ENCODE data around the gene CDH5.
"Not testable (repeated sequence)": the region's sequence is repeated elsewhere in the genome, so short reads cannot be mapped to it uniquely, and the experiment has no call there.

The CDH5 gene

GRCh38 chr16:66440271-66440802 is 73.8 kb downstream of the CDH5 start:
- H3K27me3 Mint-ChIP-seq: peaks cover 61% of the 10 kb centered on the region
- no peak for ATAC-seq
- H3K36me3 Mint-ChIP-seq: no peaks in the 10 kb centered on the region
- H3K4me1 Mint-ChIP-seq: no peaks in the 10 kb centered on the region
- H3K9me3 Mint-ChIP-seq: no peaks in the 10 kb centered on the region
- no peak overlapping the region for H3K4me3 Mint-ChIP-seq
- no peak overlapping the region for H3K27ac Mint-ChIP-seq

DNA sequence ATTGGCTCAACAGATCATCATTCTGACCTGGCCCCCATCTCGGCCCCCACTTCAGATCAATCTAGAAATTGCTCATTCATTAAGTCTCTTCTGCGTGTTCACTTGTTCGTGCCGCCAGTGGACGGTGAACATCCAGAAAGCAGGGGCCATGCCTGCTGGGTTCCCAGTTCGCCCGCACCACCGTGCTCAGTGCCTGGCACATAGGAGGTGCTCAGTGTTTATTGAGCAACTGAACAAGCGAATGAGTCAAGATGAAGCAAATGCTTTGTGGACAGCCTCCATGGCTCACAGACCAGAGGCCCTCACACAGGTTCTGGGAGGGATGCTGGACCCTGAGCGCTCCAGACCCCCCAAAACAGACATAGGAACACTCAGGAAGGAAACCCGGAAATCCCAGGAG is 74.5 kb downstream of the CDH5 start:
- Mint-ChIP-seq H3K27me3 (peaks cover 64% of the 10 kb centered on the region), H3K27ac (no peak overlapping the region), H3K9me3 (no peaks in the 10 kb centered on the region), H3K4me1 (no peaks in the 10 kb centered on the region), H3K36me3 (no peaks in the 10 kb centered on the region), H3K4me3 (no peak overlapping the region)
- no peak for ATAC-seq

- Mint-ChIP-seq H3K4me3 (no peak overlapping the region), H3K27me3 (peaks cover 66% of the 10 kb centered on the region), H3K4me1 (no peaks in the 10 kb centered on the region), H3K27ac (no peak overlapping the region), H3K36me3 (no peaks in the 10 kb centered on the region), H3K9me3 (no peaks in the 10 kb centered on the region)
- ATAC-seq: no peak
Measured at GRCh38 chr16:66441586-66442375, 75.3 kb downstream of the CDH5 start.

DNA sequence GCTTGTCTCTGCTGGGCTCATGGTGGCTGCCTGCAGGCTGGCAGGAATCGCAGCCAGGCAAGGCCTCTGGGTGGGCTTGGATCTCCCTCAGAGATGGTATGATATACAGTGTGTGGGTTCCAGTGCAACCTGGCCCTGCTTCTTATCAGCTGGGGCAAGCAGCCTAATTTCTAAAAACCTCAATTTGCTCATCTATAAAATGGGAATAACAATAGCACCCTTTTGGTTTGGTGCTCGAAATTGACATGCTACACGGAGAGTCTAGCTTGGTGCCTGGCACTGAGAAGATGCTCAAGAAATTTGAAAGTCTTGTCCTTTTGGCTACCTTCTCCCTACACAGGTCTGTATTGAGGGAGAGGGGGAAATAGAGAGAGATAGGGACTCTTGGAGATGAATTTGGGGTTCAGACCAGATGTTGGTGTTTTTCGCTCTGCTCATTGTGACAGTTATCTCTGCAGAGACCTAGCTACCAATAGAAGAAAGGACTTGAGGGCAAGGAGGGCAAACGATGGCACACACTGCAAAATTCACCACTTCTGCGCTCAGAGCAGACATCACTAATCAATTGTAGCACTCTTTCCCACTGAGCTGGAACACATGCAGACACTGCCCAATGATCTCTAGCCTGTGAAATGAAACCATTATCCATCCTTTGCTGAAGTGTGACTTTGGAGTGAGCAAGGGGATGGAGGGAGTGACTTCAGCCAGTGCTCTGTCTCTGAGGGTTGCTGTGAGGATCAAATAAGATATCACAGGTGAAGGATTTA is 76.2 kb downstream of the CDH5 start:
- ATAC-seq: no peak
- Mint-ChIP-seq H3K36me3 (no peaks in the 10 kb centered on the region), H3K4me3 (no peak overlapping the region), H3K4me1 (no peaks in the 10 kb centered on the region), H3K27ac (no peak overlapping the region), H3K27me3 (peaks cover 61% of the 10 kb centered on the region), H3K9me3 (no peaks in the 10 kb centered on the region)

DNA sequence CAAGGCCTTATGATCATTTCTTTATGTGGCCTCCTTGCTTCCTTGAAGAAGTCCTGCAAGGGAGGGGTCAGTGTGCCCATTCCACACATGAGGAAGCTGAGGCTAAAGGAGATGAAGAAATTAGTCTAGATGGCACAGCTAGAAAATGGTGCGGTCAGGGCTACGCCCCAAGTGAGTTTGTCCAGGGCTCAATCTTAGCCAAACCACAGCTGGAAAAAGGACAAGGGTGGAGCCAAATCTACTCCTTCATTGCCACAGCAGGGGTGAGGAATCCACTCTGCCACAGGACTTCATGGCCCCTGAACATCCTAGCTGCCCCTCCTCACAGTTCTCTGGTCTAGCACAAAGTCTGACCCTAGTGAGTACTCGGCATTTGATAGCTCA is 76.8 kb downstream of the CDH5 start:
- Mint-ChIP-seq H3K9me3 (no peaks in the 10 kb centered on the region), H3K27ac (no peak overlapping the region), H3K36me3 (no peaks in the 10 kb centered on the region), H3K4me1 (no peaks in the 10 kb centered on the region), H3K4me3 (no peak overlapping the region), H3K27me3 (peaks cover 55% of the 10 kb centered on the region)
- no peak for ATAC-seq

- Mint-ChIP-seq H3K9me3 (no peaks in the 10 kb centered on the region), H3K27ac (no peak overlapping the region), H3K4me1 (no peaks in the 10 kb centered on the region), H3K27me3 (peaks cover 47% of the 10 kb centered on the region), H3K4me3 (no peak overlapping the region), H3K36me3 (no peaks in the 10 kb centered on the region)
- ATAC-seq: no peak
Measured at GRCh38 chr16:66444049-66444481, 77.6 kb downstream of the CDH5 start.

GRCh38 chr16:66446737-66447136 is 80.2 kb downstream of the CDH5 start:
- peaks cover 25% of the 10 kb centered on the region for H3K27me3 Mint-ChIP-seq
- no peak for ATAC-seq
- no peaks in the 10 kb centered on the region for H3K4me1 Mint-ChIP-seq
- H3K36me3 Mint-ChIP-seq: no peaks in the 10 kb centered on the region
- H3K9me3 Mint-ChIP-seq: no peaks in the 10 kb centered on the region
- H3K4me3 Mint-ChIP-seq: no peak overlapping the region
- no peak overlapping the region for H3K27ac Mint-ChIP-seq

DNA sequence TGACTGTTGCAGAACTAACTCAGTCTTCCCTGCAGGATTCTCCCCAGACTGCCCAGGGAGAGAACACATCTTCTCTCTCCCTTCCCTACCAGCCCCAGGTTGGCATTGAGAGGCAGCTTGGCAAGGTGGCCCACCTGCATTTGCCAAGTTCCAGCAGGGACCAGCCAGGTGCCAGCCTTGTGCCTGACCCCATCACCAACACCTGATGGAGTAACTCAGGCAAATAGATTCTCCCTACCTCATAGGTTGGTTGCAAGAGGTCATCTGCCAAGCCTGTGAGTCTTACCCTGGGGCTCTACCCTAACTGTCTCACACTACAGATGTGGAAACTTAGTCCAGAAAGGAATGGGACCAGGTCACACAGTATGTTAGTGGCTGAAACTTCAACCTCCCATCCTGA is 81.0 kb downstream of the CDH5 start:
- H3K36me3 Mint-ChIP-seq: no peaks in the 10 kb centered on the region
- no peak overlapping the region for H3K4me3 Mint-ChIP-seq
- H3K9me3 Mint-ChIP-seq: no peaks in the 10 kb centered on the region
- H3K27me3 Mint-ChIP-seq: peaks cover 25% of the 10 kb centered on the region
- no peaks in the 10 kb centered on the region for H3K4me1 Mint-ChIP-seq
- ATAC-seq: no peak
- H3K27ac Mint-ChIP-seq: no peak overlapping the region

- no peaks in the 10 kb centered on the region for H3K9me3 Mint-ChIP-seq
- H3K27me3 Mint-ChIP-seq: no peaks in the 10 kb centered on the region
- no peak overlapping the region for H3K27ac Mint-ChIP-seq
- no peaks in the 10 kb centered on the region for H3K4me1 Mint-ChIP-seq
- ATAC-seq: no peak
- H3K36me3 Mint-ChIP-seq: no peaks in the 10 kb centered on the region
- no peak overlapping the region for H3K4me3 Mint-ChIP-seq
Measured at GRCh38 chr16:66451548-66451947, 85.1 kb downstream of the CDH5 start.

DNA sequence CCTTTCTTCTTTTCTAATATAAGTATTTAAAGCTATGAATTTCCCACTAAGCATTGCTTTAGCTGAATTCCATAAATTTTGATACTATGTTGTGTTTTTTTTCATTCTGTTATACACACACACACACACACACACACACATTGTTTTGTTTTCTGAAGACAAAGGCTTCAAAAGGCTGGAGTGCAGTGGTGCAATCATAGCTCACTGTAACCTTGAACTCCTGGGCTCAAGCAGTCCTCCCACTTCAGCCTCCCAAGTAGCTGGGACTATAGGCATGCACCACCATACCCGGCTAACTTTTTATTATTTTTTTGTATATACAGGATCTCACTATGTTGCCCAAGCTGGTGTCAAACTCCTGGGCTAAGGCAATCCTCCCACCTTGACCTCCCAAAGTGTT is 86.7 kb downstream of the CDH5 start:
- not testable (repeated sequence) for H3K4me1 Mint-ChIP-seq, ATAC-seq

More for the DNA sequence above, 86.7 kb downstream of the CDH5 start:
- H3K27ac Mint-ChIP-seq, H3K36me3 Mint-ChIP-seq, H3K4me3 Mint-ChIP-seq, H3K9me3 Mint-ChIP-seq, H3K27me3 Mint-ChIP-seq: not testable (repeated sequence)
